Measurements from ENCODE around the gene NAA38.

NAA38 gene

GRCh38 chr17:7897090-7897489 is 39.7 kb upstream of the NAA38 start:
- Histone ChIP-seq H3K36me3 (ENCODE audit: insufficient read depth, low read length) (peaks cover 93% of the 10 kb centered on the region), H3F3A (ENCODE audit: insufficient read depth, low read length) (no peaks in the 10 kb centered on the region), H3K79me2 (ENCODE audit: insufficient read depth, low read length) (no peaks in the 10 kb centered on the region), H3K4me1 (ENCODE audit: insufficient read depth, low read length, severe bottlenecking) (no peaks in the 10 kb centered on the region), H3K9me2 (ENCODE audit: low read depth, low read length) (no peaks in the 10 kb centered on the region), H3K4me2 (ENCODE audit: low read length) (no peak overlapping the region), H3K27me3 (ENCODE audit: insufficient read depth, low read length) (no peaks in the 10 kb centered on the region), H3K9me3 (ENCODE audit: low read length) (no peaks in the 10 kb centered on the region), H4K20me1 (ENCODE audit: insufficient read depth, low read length) (no peaks in the 10 kb centered on the region), H3K9ac (ENCODE audit: low read length) (no peak overlapping the region), H2AFZ (ENCODE audit: low read length) (no peak overlapping the region), H3K27ac (ENCODE audit: low read depth, low read length, poor library complexity, severe bottlenecking) (no peak overlapping the region), H3K4me3 (ENCODE audit: low read depth, low read length, poor library complexity, severe bottlenecking) (no peak overlapping the region)
- TF ChIP-seq EZH2 (IDR thresholded peaks at IDR 0.05; ENCODE audit: borderline replicate concordance, low read length) (no peak), CTCF (IDR thresholded peaks at IDR 0.05; ENCODE audit: low read length) (no peak)

GRCh38 chr17:7894866-7895265 is 37.5 kb upstream of the NAA38 start:
- no peak overlapping the region for H2AFZ ChIP-seq (ENCODE audit: low read length)
- H3K27me3 ChIP-seq (ENCODE audit: insufficient read depth, low read length): no peaks in the 10 kb centered on the region
- H4K20me1 ChIP-seq (ENCODE audit: insufficient read depth, low read length): no peaks in the 10 kb centered on the region
- no peaks in the 10 kb centered on the region for H3K9me3 ChIP-seq (ENCODE audit: low read length)
- H3K36me3 ChIP-seq (ENCODE audit: insufficient read depth, low read length): peaks cover 93% of the 10 kb centered on the region
- TF ChIP-seq EZH2 (IDR thresholded peaks at IDR 0.05; ENCODE audit: borderline replicate concordance, low read length) (no peak), CTCF (IDR thresholded peaks at IDR 0.05; ENCODE audit: low read length) (no peak)
- H3K27ac ChIP-seq (ENCODE audit: low read depth, low read length, poor library complexity, severe bottlenecking): no peak overlapping the region
- no peak overlapping the region for H3K4me2 ChIP-seq (ENCODE audit: low read length)
- no peaks in the 10 kb centered on the region for H3K79me2 ChIP-seq (ENCODE audit: insufficient read depth, low read length)
- no peaks in the 10 kb centered on the region for H3K9me2 ChIP-seq (ENCODE audit: low read depth, low read length)
- H3F3A ChIP-seq (ENCODE audit: insufficient read depth, low read length): no peaks in the 10 kb centered on the region
- no peaks in the 10 kb centered on the region for H3K4me1 ChIP-seq (ENCODE audit: insufficient read depth, low read length, severe bottlenecking)
- no peak overlapping the region for H3K4me3 ChIP-seq (ENCODE audit: low read depth, low read length, poor library complexity, severe bottlenecking)
- no peak overlapping the region for H3K9ac ChIP-seq (ENCODE audit: low read length)

GRCh38 chr17:7894226-7894625 is 36.9 kb upstream of the NAA38 start:
- Histone ChIP-seq H3K79me2 (ENCODE audit: insufficient read depth, low read length) (no peaks in the 10 kb centered on the region), H3K4me3 (ENCODE audit: low read depth, low read length, poor library complexity, severe bottlenecking) (no peak overlapping the region), H4K20me1 (ENCODE audit: insufficient read depth, low read length) (no peaks in the 10 kb centered on the region), H3K4me2 (ENCODE audit: low read length) (no peak overlapping the region), H3K4me1 (ENCODE audit: insufficient read depth, low read length, severe bottlenecking) (no peaks in the 10 kb centered on the region), H3K27me3 (ENCODE audit: insufficient read depth, low read length) (no peaks in the 10 kb centered on the region), H3F3A (ENCODE audit: insufficient read depth, low read length) (no peaks in the 10 kb centered on the region), H3K9me3 (ENCODE audit: low read length) (no peaks in the 10 kb centered on the region), H2AFZ (ENCODE audit: low read length) (no peak overlapping the region), H3K27ac (ENCODE audit: low read depth, low read length, poor library complexity, severe bottlenecking) (no peak overlapping the region), H3K9ac (ENCODE audit: low read length) (no peak overlapping the region), H3K9me2 (ENCODE audit: low read depth, low read length) (no peaks in the 10 kb centered on the region), H3K36me3 (ENCODE audit: insufficient read depth, low read length) (peaks cover 93% of the 10 kb centered on the region)
- no peak for TF ChIP-seq EZH2 (IDR thresholded peaks at IDR 0.05; ENCODE audit: borderline replicate concordance, low read length)
- no peak for TF ChIP-seq CTCF (IDR thresholded peaks at IDR 0.05; ENCODE audit: low read length)

All from OCI-LY1 (cell line).